AG09319 (cell line): Measurements from ENCODE around the gene CENPP.

ENCODE experiments used
- DNase-seq: peaks from one replicate; pipeline ENCODE4 v3.0.0-alpha.2; 2010; ENCODE audit warnings: low read depth; ENCODE audit errors: extremely low read depth
- TF ChIP-seq, protein P1 (sequence below): IDR thresholded peaks from 2 replicates; pipeline ENCODE4 v1.5.1; 2011; ENCODE audit warnings: low read depth, mild to moderate bottlenecking, inconsistent platforms, low read length, moderate library complexity

The CENPP gene

DNA sequence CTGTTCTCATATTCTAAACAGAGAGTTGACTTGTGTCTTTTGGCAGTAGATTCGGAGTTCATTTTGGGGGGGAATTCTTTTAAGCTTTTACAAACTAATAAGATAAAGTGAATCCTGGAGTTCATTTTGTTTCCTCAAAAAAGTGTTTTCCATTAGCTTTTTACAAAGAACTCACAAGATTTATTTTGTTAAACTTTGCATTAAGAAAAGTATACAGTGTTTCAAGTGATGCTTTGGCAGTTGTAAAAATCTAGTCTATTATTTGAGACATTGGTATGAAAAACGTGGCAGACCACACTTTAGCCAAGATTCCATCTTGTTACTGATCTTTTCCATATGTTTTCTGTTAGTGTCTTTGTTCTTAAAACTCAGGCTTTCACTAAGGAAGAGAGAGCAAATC lies 99.7 kb downstream of the CENPP start:
- TF ChIP-seq, protein P1, sequence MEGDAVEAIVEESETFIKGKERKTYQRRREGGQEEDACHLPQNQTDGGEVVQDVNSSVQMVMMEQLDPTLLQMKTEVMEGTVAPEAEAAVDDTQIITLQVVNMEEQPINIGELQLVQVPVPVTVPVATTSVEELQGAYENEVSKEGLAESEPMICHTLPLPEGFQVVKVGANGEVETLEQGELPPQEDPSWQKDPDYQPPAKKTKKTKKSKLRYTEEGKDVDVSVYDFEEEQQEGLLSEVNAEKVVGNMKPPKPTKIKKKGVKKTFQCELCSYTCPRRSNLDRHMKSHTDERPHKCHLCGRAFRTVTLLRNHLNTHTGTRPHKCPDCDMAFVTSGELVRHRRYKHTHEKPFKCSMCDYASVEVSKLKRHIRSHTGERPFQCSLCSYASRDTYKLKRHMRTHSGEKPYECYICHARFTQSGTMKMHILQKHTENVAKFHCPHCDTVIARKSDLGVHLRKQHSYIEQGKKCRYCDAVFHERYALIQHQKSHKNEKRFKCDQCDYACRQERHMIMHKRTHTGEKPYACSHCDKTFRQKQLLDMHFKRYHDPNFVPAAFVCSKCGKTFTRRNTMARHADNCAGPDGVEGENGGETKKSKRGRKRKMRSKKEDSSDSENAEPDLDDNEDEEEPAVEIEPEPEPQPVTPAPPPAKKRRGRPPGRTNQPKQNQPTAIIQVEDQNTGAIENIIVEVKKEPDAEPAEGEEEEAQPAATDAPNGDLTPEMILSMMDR = no peak
- DNase-seq = no peak

- DNase-seq = no peak
- TF ChIP-seq, protein P1 = no peak
These were observed 100.9 kb downstream of the CENPP start for GRCh38 chr9:92426501-92427145.

GRCh38 chr9:92429836-92430235 lies 104.1 kb downstream of the CENPP start:
- DNase-seq = no peak
- TF ChIP-seq, protein P1 = no peak

DNA sequence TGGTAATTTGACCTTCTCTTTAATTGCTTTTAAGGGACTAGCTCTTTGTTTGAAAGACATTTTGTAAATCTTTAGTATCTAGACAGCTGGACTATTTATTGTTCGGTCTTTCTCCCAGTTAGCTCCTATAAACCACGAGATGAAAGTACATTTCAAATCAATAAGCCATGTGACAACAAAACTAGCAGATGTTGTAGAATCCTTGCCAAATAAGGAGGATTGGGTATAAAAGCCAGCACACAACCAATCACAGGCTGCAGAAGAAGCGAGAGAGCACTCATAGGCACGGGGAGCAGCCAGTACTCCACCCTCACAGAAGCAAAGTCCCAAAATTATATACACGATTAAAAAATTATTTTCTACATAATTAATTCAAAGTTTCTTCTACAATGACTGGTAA lies 106.6 kb downstream of the CENPP start:
- TF ChIP-seq, protein P1 = no peak
- no peak for DNase-seq

DNA sequence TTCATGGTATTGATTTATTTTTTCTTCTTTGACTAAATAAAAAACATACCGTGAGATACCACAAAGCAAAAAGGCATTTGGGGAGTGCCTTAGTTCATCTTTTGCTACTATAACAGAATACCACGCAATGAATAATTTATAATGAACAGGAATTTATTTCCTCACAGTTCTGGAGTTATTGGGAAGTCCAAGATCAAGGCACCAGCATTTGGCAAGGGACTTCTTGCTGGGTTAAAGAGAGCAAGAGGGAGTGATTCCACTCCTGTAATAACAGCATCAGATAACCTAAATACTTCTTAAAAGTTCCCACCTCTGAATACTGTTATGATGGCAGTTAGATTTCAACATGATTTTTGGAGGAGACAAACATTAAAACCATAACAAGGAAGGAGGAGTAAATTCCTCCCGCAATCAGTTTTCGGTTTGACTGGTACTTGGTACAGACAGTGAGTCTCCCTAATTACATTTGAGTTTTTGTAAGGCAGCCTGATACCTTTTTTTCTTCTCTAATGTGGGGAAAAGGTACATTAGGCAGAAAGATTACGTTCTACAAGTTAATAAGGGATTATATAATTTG lies 107.3 kb downstream of the CENPP start:
- no peak for DNase-seq
- TF ChIP-seq, protein P1 = no peak

GRCh38 chr9:92435263-92435662 lies 109.5 kb downstream of the CENPP start:
- TF ChIP-seq, protein P1 = no peak
- DNase-seq = no peak

DNA sequence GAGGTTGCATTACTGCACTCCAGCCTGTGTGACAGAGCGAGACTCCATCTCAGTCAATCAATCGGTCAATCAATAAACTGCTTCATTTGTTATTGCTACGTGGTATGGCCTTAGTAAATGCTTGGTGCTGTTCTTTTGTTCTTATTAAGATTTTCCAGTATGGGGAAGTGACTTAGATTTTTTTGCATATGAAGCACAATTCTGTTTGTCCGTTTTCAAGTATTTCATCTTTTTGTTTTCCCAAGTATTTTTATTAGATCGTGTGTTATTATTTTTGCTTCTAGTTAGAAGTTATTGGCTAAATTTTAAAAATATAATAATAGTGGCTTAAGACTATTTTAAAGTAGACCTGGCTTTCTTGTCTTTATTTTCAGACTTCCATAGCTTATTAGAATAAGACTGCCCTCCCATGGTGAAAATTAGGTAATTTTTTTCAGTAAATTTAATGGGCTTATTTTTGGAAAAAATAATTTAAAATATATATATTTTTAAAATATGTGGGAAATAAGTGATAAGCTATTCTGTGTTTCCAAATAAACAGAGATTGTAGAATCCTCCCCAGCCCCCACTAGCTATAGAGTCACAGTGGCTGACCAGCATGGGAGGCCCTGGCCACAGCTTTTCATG lies 113.3 kb downstream of the CENPP start:
- DNase-seq = no peak
- TF ChIP-seq, protein P1 = peak; percentile 24
